GM12878 (cell line): ENCODE data around the gene FRMD3.

Source experiments
- MAX ChIP-seq: IDR thresholded peaks from 2 replicates; pipeline ENCODE4 v1.6.1; 2012; ENCODE audit warnings: low read depth, low read length, improper control_type of control experiment
- MLLT1 ChIP-seq: fragments of 450-650 bp; IDR thresholded peaks from 2 replicates; pipeline ENCODE4 v1.6.1; 2016; ENCODE audit warnings: mild to moderate bottlenecking
- POLR2A ChIP-seq: IDR thresholded peaks from 2 replicates; pipeline ENCODE4 v1.6.1; 2011; ENCODE audit warnings: low read depth, mild to moderate bottlenecking, low read length
- ZNF274 ChIP-seq: IDR thresholded peaks from one replicate; pipeline ENCODE4 v1.8.0; 2011; ENCODE audit not compliant: insufficient read length, insufficient read depth
- TF ChIP-seq, protein P1 (sequence below), 3 experiments: IDR thresholded peaks in 2 of 3; conservative IDR thresholded peaks in 1 of 3; 2 replicates each; pipeline ENCODE4 v1.5.1; 2011; ENCODE audit warnings: low read depth in 3 of 3, low read length in 3 of 3, mild to moderate bottlenecking in 3 of 3, control low read depth in 2 of 3, moderate library complexity in 2 of 3, inconsistent platforms in 1 of 3, mixed read lengths in 1 of 3; ENCODE audit not compliant: control insufficient read depth in 2 of 3, insufficient read depth in 1 of 3; ENCODE audit errors: extremely low read depth in 1 of 3

GRCh38 chr9:83280790-83281189 is 257.4 kb downstream of the FRMD3 start:
- TF ChIP-seq, protein P1, sequence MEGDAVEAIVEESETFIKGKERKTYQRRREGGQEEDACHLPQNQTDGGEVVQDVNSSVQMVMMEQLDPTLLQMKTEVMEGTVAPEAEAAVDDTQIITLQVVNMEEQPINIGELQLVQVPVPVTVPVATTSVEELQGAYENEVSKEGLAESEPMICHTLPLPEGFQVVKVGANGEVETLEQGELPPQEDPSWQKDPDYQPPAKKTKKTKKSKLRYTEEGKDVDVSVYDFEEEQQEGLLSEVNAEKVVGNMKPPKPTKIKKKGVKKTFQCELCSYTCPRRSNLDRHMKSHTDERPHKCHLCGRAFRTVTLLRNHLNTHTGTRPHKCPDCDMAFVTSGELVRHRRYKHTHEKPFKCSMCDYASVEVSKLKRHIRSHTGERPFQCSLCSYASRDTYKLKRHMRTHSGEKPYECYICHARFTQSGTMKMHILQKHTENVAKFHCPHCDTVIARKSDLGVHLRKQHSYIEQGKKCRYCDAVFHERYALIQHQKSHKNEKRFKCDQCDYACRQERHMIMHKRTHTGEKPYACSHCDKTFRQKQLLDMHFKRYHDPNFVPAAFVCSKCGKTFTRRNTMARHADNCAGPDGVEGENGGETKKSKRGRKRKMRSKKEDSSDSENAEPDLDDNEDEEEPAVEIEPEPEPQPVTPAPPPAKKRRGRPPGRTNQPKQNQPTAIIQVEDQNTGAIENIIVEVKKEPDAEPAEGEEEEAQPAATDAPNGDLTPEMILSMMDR (IDR thresholded peaks at IDR 0.05 in 2 of 3, conservative IDR thresholded peaks at IDR 0.05 in 1 of 3; ENCODE audit: control insufficient read depth in 2 of 3, extremely low read depth in 1 of 3, insufficient read depth in 1 of 3, low read depth in 3 of 3, low read length in 3 of 3), result no peak
- TF ChIP-seq ZNF274 (no peak), MAX (no peak), POLR2A (no peak), MLLT1 (no peak)
